PFSK-1 (cell line): Measurements from ENCODE around the gene NUP98.

ENCODE experiments used
- POLR2AphosphoS5 ChIP-seq: IDR thresholded peaks from 2 replicates; pipeline ENCODE4 v1.6.1; 2012; ENCODE audit warnings: low read depth, mild to moderate bottlenecking, control low read depth, low read length, moderate library complexity
- SIN3A ChIP-seq: IDR thresholded peaks from 2 replicates; pipeline ENCODE4 v1.6.1; 2012; ENCODE audit warnings: mild to moderate bottlenecking, low read length, moderate library complexity, borderline replicate concordance; ENCODE audit not compliant: insufficient read depth
- TAF1 ChIP-seq: IDR thresholded peaks from 2 replicates; pipeline ENCODE4 v1.6.1; 2012; ENCODE audit warnings: low read length, control low read depth, borderline replicate concordance; ENCODE audit not compliant: insufficient read depth
- TF ChIP-seq, protein P1 (sequence below), 2 experiments: IDR thresholded peaks; 2 replicates each; pipeline versions ENCODE4 v1.6.1 to v1.8.0; 2011 to 2012; ENCODE audit warnings: low read depth in 2 of 2, low read length in 2 of 2, control low read depth in 1 of 2, inconsistent platforms in 1 of 2, mild to moderate bottlenecking in 1 of 2, moderate library complexity in 1 of 2; ENCODE audit not compliant: insufficient read depth in 1 of 2

DNA sequence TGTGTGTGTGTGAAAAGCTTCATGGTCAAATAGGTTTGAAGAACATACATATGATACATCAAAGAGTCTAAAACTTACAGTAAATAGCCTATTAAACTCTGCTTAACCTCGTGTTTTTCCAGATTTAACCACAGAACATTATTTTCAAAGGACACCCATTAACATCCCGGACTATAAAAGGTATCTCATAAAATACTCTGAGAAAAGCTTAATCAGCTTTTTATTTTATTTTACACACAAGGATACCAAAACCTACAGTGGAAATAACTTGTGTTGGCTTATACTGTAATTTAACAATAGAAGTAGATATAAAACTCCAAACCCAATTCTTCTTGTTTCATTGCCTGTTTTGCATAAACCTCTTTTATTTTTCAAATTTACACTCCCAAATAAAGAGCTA, 76.4 kb downstream of the NUP98 start:
- TF ChIP-seq TAF1, result no peak
- TF ChIP-seq SIN3A, result no peak
- TF ChIP-seq POLR2AphosphoS5, result no peak
- TF ChIP-seq, protein P1, sequence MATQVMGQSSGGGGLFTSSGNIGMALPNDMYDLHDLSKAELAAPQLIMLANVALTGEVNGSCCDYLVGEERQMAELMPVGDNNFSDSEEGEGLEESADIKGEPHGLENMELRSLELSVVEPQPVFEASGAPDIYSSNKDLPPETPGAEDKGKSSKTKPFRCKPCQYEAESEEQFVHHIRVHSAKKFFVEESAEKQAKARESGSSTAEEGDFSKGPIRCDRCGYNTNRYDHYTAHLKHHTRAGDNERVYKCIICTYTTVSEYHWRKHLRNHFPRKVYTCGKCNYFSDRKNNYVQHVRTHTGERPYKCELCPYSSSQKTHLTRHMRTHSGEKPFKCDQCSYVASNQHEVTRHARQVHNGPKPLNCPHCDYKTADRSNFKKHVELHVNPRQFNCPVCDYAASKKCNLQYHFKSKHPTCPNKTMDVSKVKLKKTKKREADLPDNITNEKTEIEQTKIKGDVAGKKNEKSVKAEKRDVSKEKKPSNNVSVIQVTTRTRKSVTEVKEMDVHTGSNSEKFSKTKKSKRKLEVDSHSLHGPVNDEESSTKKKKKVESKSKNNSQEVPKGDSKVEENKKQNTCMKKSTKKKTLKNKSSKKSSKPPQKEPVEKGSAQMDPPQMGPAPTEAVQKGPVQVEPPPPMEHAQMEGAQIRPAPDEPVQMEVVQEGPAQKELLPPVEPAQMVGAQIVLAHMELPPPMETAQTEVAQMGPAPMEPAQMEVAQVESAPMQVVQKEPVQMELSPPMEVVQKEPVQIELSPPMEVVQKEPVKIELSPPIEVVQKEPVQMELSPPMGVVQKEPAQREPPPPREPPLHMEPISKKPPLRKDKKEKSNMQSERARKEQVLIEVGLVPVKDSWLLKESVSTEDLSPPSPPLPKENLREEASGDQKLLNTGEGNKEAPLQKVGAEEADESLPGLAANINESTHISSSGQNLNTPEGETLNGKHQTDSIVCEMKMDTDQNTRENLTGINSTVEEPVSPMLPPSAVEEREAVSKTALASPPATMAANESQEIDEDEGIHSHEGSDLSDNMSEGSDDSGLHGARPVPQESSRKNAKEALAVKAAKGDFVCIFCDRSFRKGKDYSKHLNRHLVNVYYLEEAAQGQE (IDR thresholded peaks at IDR 0.05; ENCODE audit: insufficient read depth in 1 of 2, low read depth in 2 of 2, low read length in 2 of 2), result no peak
